ENCODE measurements around the gene KDM4F. TPM values are rescaled to one million over a fixed set of nuclear protein-coding genes. Genes with fewer than 3 reads are reported as not detected.
A peak's percentile ranks its signal among the peaks of the same experiment; 100 is the strongest.
"Not testable (repeated sequence)": the region's sequence is repeated elsewhere in the genome, so short reads cannot be mapped to it uniquely, and the experiment has no call there.

The KDM4F gene
- total RNA-seq, 3 donors from 2014 or later: not detected

GRCh38 chr11:95035316-95035715 lies 13.9 kb upstream of the KDM4F start:
- H3K27me3 ChIP-seq: no peaks in the 10 kb centered on the region

DNA sequence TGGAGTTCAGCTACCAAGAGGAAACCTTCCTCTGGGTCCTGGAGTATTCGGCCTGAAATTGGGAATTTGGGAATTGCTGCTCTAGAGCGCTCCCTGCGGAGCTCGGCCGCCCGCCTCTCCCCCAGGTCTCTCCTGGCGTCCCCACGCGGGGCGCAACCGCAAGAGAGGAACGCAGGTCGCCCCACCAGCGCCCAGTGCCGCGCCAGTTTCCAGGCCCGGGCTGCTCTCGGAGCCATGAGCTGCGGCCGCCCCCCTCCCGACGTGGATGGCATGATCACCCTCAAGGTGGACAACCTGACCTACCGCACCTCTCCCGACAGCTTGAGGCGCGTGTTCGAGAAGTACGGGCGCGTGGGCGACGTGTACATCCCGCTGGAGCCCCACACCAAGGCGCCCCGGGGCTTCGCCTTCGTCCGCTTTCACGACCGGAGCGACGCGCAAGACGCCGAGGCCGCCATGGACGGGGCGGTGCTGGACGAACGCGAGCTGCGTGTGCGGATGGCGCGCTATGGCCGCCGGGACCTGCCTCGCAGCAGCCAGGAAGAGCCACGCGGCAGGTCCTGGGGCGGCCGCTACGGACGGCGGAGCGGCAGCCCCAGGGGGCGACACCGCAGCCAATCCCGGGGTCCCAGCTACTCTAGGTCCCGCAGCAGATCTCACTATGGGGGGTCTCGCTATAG lies 11.7 kb upstream of the KDM4F start:
- H3K27ac ChIP-seq; intact Hi-C loops (cut with DNase I; ENCODE audit: low total_unique reads); H3K27me3 ChIP-seq; H3K9me3 ChIP-seq; H3K36me3 ChIP-seq; DNase-seq (ENCODE audit: low spot score in 2 of 2); H3K4me1 ChIP-seq: not testable (repeated sequence)
- peak overlapping the region; percentile 25 to 61 (median 50) for H3K4me3 ChIP-seq

More at GRCh38 chr11:95035316-95035715, 13.9 kb upstream of the KDM4F start:
- Histone ChIP-seq H3K9me3 (no peaks in the 10 kb centered on the region), H3K27ac (no peak overlapping the region), H3K36me3 (no peaks in the 10 kb centered on the region), H3K4me3 (no peak overlapping the region), H3K4me1 (no peaks in the 10 kb centered on the region)
- TF ChIP-seq POLR2A (IDR thresholded peaks at IDR 0.05) (no peak), POLR2AphosphoS5 (IDR thresholded peaks at IDR 0.05) (no peak)
- TF ChIP-seq, protein P1, sequence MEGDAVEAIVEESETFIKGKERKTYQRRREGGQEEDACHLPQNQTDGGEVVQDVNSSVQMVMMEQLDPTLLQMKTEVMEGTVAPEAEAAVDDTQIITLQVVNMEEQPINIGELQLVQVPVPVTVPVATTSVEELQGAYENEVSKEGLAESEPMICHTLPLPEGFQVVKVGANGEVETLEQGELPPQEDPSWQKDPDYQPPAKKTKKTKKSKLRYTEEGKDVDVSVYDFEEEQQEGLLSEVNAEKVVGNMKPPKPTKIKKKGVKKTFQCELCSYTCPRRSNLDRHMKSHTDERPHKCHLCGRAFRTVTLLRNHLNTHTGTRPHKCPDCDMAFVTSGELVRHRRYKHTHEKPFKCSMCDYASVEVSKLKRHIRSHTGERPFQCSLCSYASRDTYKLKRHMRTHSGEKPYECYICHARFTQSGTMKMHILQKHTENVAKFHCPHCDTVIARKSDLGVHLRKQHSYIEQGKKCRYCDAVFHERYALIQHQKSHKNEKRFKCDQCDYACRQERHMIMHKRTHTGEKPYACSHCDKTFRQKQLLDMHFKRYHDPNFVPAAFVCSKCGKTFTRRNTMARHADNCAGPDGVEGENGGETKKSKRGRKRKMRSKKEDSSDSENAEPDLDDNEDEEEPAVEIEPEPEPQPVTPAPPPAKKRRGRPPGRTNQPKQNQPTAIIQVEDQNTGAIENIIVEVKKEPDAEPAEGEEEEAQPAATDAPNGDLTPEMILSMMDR (IDR thresholded peaks at IDR 0.05): no peak
- DNase-seq (ENCODE audit: low spot score in 2 of 2): no peak
- intact Hi-C loops (cut with DNase I; ENCODE audit: low total_unique reads): no loop called here

DNA sequence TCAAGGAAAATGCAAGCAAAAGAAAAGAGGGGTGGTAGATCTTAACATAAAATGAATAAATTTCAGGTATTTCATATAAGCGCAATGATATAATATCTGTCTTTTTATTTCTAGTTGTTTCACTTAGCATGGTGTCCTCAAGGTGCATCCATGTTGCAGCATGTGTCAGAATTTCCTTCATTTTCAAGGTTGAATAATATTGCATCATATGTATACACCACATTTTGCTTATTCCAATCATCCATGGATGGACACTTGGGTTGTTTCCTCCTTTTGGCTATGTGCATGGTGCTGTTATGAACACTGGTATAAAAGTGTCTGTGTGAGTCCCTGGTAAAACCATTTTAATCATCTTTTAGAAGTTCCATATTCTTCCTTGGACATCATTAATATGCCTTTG lies 7.0 kb upstream of the KDM4F start:
- Histone ChIP-seq H3K27me3 (no peaks in the 10 kb centered on the region), H3K9me3 (no peaks in the 10 kb centered on the region), H3K36me3 (no peaks in the 10 kb centered on the region), H3K4me1 (no peaks in the 10 kb centered on the region), H3K4me3 (no peak overlapping the region), H3K27ac (no peak overlapping the region)
- DNase-seq (ENCODE audit: low spot score in 2 of 2): no peak
- intact Hi-C loops (cut with DNase I; ENCODE audit: low total_unique reads): no loop called here
- TF ChIP-seq, protein P1 (IDR thresholded peaks at IDR 0.05): no peak
- no peak for TF ChIP-seq POLR2AphosphoS5 (IDR thresholded peaks at IDR 0.05)
- TF ChIP-seq POLR2A (IDR thresholded peaks at IDR 0.05): no peak

DNA sequence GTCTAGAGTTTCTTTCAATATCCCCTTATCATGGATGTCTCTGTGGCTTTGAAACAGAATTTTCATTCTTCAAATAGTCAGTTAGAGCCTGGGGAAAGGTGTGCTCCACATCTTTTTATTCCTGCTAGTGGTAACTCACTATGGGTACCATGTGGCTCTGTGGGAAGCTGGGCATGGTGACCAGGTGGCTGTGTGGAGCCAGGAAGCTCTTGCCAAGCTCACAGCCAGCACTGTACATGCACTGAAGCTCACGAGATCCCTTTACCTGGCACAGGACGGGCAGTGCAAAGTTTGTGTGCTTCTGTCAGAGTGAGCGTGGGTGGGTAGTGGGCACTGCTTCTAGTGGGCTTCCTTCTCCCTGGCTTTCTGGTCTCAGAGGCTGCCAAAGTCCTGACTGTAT lies 6.3 kb upstream of the KDM4F start:
- H3K36me3 ChIP-seq: no peaks in the 10 kb centered on the region

GRCh38 chr11:95044010-95044409 lies 5.2 kb upstream of the KDM4F start:
- Histone ChIP-seq H3K4me3 (no peak overlapping the region), H3K4me1 (no peaks in the 10 kb centered on the region), H3K27ac (no peak overlapping the region), H3K9me3 (no peaks in the 10 kb centered on the region), H3K27me3 (no peaks in the 10 kb centered on the region), H3K36me3 (no peaks in the 10 kb centered on the region)
- no peak for TF ChIP-seq POLR2AphosphoS5 (IDR thresholded peaks at IDR 0.05)
- TF ChIP-seq POLR2A (IDR thresholded peaks at IDR 0.05): no peak
- TF ChIP-seq, protein P1 (IDR thresholded peaks at IDR 0.05): no peak
- DNase-seq (ENCODE audit: low spot score in 2 of 2): no peak
- intact Hi-C loops (cut with DNase I; ENCODE audit: low total_unique reads): no loop called here

More for the DNA sequence above, 6.3 kb upstream of the KDM4F start:
- no peaks in the 10 kb centered on the region for H3K9me3 ChIP-seq
- H3K27me3 ChIP-seq: no peaks in the 10 kb centered on the region
- TF ChIP-seq POLR2AphosphoS5 (IDR thresholded peaks at IDR 0.05) (no peak), POLR2A (IDR thresholded peaks at IDR 0.05) (no peak)
- TF ChIP-seq, protein P1 (IDR thresholded peaks at IDR 0.05): no peak
- no peak overlapping the region for H3K4me3 ChIP-seq
- no peak for DNase-seq (ENCODE audit: low spot score in 2 of 2)
- intact Hi-C loops (cut with DNase I; ENCODE audit: low total_unique reads): no loop called here
- no peak overlapping the region for H3K27ac ChIP-seq
- no peaks in the 10 kb centered on the region for H3K4me1 ChIP-seq
